Epithelial cell of esophagus (primary cell): ENCODE measurements around the gene SUN2.

ENCODE experiments used
- DNase-seq: peaks from one replicate; pipeline ENCODE4 v3.0.0; 2010; ENCODE audit warnings: low read depth
- H3K4me3 ChIP-seq: 2 replicates; pipeline ENCODE4 v1.5.1; 2011; ENCODE audit warnings: mild to moderate bottlenecking, low read length, control low read depth
- TF ChIP-seq, protein P1 (sequence below): IDR thresholded peaks from 2 replicates; pipeline ENCODE4 v1.5.1; 2011; ENCODE audit warnings: low read depth, mild to moderate bottlenecking, low read length, control low read depth, inconsistent platforms; ENCODE audit not compliant: insufficient read depth; ENCODE audit errors: missing control alignments

The SUN2 gene

GRCh38 chr22:38718414-38718813 is 37.4 kb downstream of the SUN2 start:
- DNase-seq, result peak; percentile 91
- no peak overlapping the region for H3K4me3 ChIP-seq
- TF ChIP-seq, protein P1, sequence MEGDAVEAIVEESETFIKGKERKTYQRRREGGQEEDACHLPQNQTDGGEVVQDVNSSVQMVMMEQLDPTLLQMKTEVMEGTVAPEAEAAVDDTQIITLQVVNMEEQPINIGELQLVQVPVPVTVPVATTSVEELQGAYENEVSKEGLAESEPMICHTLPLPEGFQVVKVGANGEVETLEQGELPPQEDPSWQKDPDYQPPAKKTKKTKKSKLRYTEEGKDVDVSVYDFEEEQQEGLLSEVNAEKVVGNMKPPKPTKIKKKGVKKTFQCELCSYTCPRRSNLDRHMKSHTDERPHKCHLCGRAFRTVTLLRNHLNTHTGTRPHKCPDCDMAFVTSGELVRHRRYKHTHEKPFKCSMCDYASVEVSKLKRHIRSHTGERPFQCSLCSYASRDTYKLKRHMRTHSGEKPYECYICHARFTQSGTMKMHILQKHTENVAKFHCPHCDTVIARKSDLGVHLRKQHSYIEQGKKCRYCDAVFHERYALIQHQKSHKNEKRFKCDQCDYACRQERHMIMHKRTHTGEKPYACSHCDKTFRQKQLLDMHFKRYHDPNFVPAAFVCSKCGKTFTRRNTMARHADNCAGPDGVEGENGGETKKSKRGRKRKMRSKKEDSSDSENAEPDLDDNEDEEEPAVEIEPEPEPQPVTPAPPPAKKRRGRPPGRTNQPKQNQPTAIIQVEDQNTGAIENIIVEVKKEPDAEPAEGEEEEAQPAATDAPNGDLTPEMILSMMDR, result peak; percentile 88

GRCh38 chr22:38717244-38717643 is 38.6 kb downstream of the SUN2 start:
- no peak for DNase-seq
- TF ChIP-seq, protein P1, result no peak
- no peak overlapping the region for H3K4me3 ChIP-seq

DNA sequence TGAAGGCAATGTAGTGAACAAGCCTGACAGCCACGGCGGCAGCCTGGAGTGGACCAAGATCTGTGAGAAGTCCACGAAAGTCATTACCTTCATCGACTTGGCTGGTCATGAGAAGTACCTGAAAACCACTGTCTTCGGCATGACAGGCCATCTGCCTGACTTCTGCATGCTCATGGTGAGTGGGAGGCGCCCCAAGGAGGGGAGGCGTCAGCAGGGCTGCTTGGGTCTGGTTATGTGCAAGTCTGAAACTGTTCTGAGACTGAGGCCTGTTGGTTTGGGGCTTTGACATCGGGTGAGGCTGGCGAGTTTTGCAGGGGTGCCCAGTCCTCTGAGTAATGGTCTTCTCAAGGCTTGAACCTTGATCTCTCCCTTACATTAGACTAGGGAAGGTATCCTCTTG is 39.0 kb downstream of the SUN2 start:
- no peak overlapping the region for H3K4me3 ChIP-seq
- DNase-seq, result no peak
- TF ChIP-seq, protein P1, result no peak

DNA sequence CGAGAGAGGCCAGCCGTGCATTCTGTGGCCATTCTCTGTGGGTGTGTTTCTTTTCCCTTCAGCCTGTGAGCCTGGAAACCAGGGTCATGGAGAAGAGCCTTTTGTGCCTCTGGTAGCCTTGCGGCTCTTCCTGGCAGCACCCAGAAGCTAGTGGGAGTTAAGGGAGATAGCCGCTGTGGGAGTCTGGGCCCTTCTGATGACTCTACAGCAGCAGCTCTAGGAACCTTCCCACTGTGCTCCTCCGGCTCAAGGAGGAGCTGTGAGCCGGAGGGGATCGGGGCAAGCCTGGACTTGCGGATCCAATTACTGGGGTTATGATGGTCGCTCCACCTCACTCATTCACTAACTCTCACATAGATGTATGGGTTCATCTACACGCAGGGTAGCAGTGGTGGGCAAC is 39.5 kb downstream of the SUN2 start:
- TF ChIP-seq, protein P1, result no peak
- peak; percentile 20 for DNase-seq
- H3K4me3 ChIP-seq, result no peak overlapping the region

- no peak for DNase-seq
- TF ChIP-seq, protein P1, result no peak
- no peak overlapping the region for H3K4me3 ChIP-seq
Measured at GRCh38 chr22:38715852-38716251, 39.9 kb downstream of the SUN2 start.

- TF ChIP-seq, protein P1, result no peak
- no peak overlapping the region for H3K4me3 ChIP-seq
- no peak for DNase-seq
Measured at GRCh38 chr22:38715176-38715764, 40.5 kb downstream of the SUN2 start.

DNA sequence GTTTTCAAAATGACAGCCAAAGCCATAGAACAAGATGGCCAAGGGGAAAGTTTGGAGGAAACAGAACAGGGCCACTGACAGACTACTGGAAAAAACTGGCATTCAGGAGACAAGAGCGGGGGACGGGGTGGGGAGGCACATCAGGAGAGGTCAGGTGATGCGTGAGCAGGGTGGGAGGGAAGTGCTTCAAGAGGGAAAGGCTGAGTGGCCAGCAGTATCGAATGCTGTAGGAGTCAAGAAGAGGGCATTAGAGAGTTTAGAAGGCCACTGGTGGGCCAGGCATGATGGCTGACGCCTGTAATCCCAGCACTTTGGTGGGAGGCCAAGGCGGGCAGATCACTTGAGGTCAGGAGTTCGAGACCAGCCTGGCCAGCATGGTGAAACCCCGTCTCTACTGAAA is 41.9 kb downstream of the SUN2 start:
- no peak for DNase-seq
- TF ChIP-seq, protein P1, result no peak
- no peak overlapping the region for H3K4me3 ChIP-seq
